Stomach (tissue), 4 donors: ENCODE data around the gene RAI1.

Source experiments
- CTCF ChIP-seq, 7 experiments: fragments of 450-650 bp in 4 of 7; fragments of 200-600 bp in 3 of 7; sonication (generic) in 3 of 7; IDR thresholded peaks; one replicate each; pipeline ENCODE4 v1.5.1; 2016 to 2019; ENCODE audit warnings: antibody characterized with exemption in 7 of 7, control low read depth in 2 of 7, mild to moderate bottlenecking in 1 of 7
- EP300 ChIP-seq: sonication (generic); formaldehyde crosslinking; IDR thresholded peaks from one replicate; pipeline ENCODE4 v1.6.1; 2017; ENCODE audit warnings: antibody characterized with exemption
- POLR2AphosphoS5 ChIP-seq, 3 donors: sonication (generic); formaldehyde crosslinking; IDR thresholded peaks; one replicate each; pipeline ENCODE4 v1.6.1; 2016; ENCODE audit warnings: antibody characterized with exemption in 3 of 3

GRCh38 chr17:17710355-17710727 is 29.1 kb downstream of the RAI1 start:
- TF ChIP-seq CTCF (IDR thresholded peaks at IDR 0.05): no peak
- no peak for TF ChIP-seq POLR2AphosphoS5 (IDR thresholded peaks at IDR 0.05)
- no peak for TF ChIP-seq EP300
